Activated naive CD8-positive, alpha-beta T cell treated with anti-CD3 and anti-CD28 coated beads, Interleukin-2, amount 10 ng/mL, durations not matched to agents 7 days and 5 days (primary cell): ENCODE data around the gene NAA40. TPM values are rescaled to one million over a fixed set of nuclear protein-coding genes. Genes with fewer than 3 reads are reported as not detected.
A peak's percentile ranks its signal among the peaks of the same experiment; 100 is the strongest.

Experiments
- ATAC-seq: fragments of 150-1000 bp; cut with Tn5 transposase; one replicate; pipeline ENCODE4 v1.10.0; 2021; ENCODE audit warnings: low read depth, moderate library complexity
- POLR2A ChIA-PET: fragments of 350-600 bp; sonication (Branson Sonifier 250); formaldehyde crosslinking; loops from one replicate; lab custom pipeline; 2021; ENCODE audit warnings: antibody characterized with exemption; lab: Charles Lee
- DNase-seq: peaks from one replicate; pipeline ENCODE4 v3.0.0; 2021
- H3K27ac Mint-ChIP-seq: one replicate; pipeline ENCODE4 v1.8.0; 2022; ENCODE audit warnings: mild to moderate bottlenecking, mixed read lengths
- H3K27me3 Mint-ChIP-seq: one replicate; pipeline ENCODE4 v1.8.0; 2022; ENCODE audit warnings: mild to moderate bottlenecking, moderate library complexity, mixed read lengths
- H3K36me3 Mint-ChIP-seq: one replicate; pipeline ENCODE4 v1.8.0; 2021; ENCODE audit warnings: mild to moderate bottlenecking, mixed read lengths
- H3K4me1 Mint-ChIP-seq: one replicate; pipeline ENCODE4 v1.8.0; 2021; ENCODE audit warnings: mixed read lengths
- H3K4me3 Mint-ChIP-seq: one replicate; pipeline ENCODE4 v1.8.0; 2022; ENCODE audit warnings: mild to moderate bottlenecking, moderate library complexity, mixed read lengths
- H3K9me3 Mint-ChIP-seq: one replicate; pipeline ENCODE4 v1.8.0; 2021; ENCODE audit warnings: mixed read lengths
- total RNA-seq, 2 experiments: library from RNA; stranded (reverse); gene quantifications; one replicate each; pipeline ENCODE4 v1.2.3, GENCODE V29; 2021

NAA40 gene
- 10 to 100 TPM; 39.1 to 39.7 TPM for total RNA-seq

DNA sequence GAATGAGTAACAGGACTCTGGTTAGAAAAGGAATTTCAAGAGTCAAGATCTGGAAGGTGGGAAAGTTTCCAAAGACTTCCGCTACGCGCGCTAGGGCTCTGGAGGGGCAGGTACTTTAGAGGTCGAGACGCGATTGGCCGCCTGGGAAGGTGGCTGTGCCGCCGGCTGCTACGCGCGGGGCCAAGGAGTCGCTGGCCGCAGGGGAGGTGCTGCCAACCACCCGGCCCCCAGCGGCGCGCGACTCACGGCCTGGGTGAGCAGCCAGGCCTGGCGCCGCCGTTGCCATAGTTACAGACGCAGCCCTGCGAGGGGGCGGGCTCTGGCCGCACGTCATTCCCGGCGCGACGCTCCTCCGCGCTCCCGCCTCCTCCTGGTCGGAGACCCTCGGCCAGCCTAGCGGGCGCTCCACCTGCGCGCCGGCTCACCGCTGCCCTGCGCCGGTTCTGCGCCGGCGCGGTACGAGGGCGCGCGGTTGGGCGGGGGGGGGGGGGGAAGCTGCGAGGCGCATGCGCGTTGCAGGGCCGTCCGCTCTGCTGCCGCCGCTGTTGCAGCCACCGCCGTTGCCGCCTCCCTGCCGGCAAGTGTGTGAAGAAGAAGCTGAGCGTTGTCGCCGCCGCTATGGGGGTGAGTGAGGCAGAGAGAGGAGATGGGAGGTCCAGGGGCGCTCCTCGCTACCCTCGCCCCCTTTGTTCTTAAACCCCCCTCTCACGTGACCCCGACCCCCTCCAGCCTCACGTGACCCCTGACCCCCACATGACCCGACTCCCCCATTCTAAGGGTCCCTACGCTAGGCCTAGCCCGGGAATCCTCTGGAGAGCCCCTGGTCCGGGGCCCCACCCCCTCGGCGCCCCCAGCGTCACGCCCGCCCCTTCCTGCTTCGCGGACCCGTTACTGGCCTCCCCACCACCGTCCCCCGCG, at the start of gene NAA40:
NAA40 (plus strand) TSS at position 524 of the 918 bp plus-strand sequence; CDS start at position 619, 95 bp downstream.
- peaks cover 22% of the 10 kb centered on the region for H3K4me1 Mint-ChIP-seq
- H3K27ac Mint-ChIP-seq = peak within 1 kb of the TSS; percentile 88
- peaks cover 6% of the 10 kb centered on the region for H3K36me3 Mint-ChIP-seq
- H3K4me3 Mint-ChIP-seq = peak within 1 kb of the TSS; percentile 90
- H3K27me3 Mint-ChIP-seq = no peaks in the 10 kb centered on the region
- H3K9me3 Mint-ChIP-seq = no peaks in the 10 kb centered on the region
- POLR2A ChIA-PET = interaction anchor here (0.6 to 1.4 kb wide), 3 partner anchors 36 to 433 kb away, joined by 3 to 5 read pairs (median 5); partner anchors contain the start of genes COX8A and MARK2
- ATAC-seq (peak; percentile 93), DNase-seq (peak; percentile 94)

DNA sequence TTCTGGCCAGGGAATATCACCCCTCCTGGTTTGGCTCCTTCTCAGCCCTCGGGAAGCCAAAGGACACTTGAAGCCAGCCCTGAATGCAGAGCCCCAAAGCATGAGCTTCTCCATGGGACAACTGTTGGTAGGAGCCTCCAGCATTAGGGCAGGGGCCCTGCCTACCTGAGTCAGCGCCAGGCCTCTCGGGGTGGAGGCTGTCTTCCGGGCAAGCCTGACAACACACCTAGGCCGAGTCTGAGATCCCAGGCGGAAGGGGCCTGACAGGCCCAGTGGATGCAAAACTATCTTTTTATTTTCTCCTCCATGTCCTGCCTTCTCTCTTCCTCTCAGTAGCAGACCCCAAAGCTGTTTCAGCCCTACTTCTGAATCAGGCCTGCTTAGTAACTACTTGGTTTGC, 49.5 kb upstream of the NAA40 start:
- Mint-ChIP-seq H3K4me1 (peaks cover 52% of the 10 kb centered on the region), H3K9me3 (no peaks in the 10 kb centered on the region), H3K27ac (peak overlapping the region; percentile 97), H3K27me3 (no peaks in the 10 kb centered on the region), H3K4me3 (peak overlapping the region; percentile 98), H3K36me3 (peaks cover 23% of the 10 kb centered on the region)
- POLR2A ChIA-PET = interaction anchor here (0.9 to 2.8 kb wide), 2 partner anchors 17 to 51 kb away, joined by 3 to 14 read pairs; partner anchors contain the start of gene MARK2
- DNase-seq (no peak), ATAC-seq (no peak)

DNA sequence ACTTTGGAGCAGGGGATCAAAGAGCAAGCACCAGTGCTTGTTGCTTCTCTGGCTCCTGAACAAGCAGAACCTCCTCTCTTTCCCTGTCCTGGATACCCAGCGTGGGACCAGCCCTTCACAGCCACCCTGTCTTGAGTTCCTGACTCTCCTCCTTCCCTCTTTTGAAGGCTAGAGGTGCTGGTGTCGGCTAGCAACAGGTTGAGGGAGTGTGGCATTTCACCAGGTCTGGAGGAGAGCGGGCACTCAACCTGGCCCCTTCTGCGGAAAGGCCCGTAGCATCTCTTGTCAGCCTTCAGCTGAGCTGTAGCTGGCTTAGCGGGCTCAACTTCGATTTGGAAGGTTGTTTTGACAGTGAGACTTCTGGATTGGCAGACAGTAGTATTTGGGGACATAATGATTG, 48.4 kb upstream of the NAA40 start:
- Mint-ChIP-seq H3K9me3 (no peaks in the 10 kb centered on the region), H3K27ac (no peak overlapping the region), H3K4me3 (peak overlapping the region; percentile 98), H3K36me3 (peaks cover 23% of the 10 kb centered on the region), H3K27me3 (no peaks in the 10 kb centered on the region), H3K4me1 (peaks cover 51% of the 10 kb centered on the region)
- POLR2A ChIA-PET = interaction anchor here (0.9 to 2.8 kb wide), 2 partner anchors 16 to 52 kb away, joined by 3 to 14 read pairs; partner anchors contain the start of gene MARK2
- ATAC-seq (no peak), DNase-seq (no peak)

DNA sequence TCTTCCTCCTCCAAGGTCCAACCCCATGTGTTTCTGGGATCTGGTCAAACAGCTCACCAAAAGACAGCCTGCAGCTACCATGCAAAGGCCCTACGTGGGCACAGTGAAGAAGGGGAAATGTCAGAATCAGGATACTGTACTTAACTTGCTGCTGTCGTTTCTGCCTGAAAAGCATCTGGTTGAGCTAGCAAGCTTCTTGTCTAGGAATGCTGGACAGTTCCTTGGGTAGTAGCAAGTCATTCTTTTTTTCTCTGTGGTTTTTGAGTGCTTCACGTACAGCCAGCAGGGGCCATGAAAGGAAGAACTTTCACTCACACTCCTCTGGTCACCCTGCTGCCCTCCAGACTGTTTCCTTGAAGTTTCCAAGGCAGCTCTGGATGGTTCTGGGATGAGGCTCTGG, 46.6 kb upstream of the NAA40 start:
- H3K27me3 Mint-ChIP-seq = no peaks in the 10 kb centered on the region
- no peaks in the 10 kb centered on the region for H3K9me3 Mint-ChIP-seq
- no peak overlapping the region for H3K4me3 Mint-ChIP-seq
- H3K36me3 Mint-ChIP-seq = peaks cover 33% of the 10 kb centered on the region
- peaks cover 50% of the 10 kb centered on the region for H3K4me1 Mint-ChIP-seq
- POLR2A ChIA-PET = interaction anchor here (0.8 to 1.2 kb wide), 2 partner anchors 23 to 25 kb away, joined by 3 to 7 read pairs; partner anchors contain the start of gene RCOR2
- ATAC-seq (no peak), DNase-seq (no peak)
- H3K27ac Mint-ChIP-seq = peak overlapping the region; percentile 12

DNA sequence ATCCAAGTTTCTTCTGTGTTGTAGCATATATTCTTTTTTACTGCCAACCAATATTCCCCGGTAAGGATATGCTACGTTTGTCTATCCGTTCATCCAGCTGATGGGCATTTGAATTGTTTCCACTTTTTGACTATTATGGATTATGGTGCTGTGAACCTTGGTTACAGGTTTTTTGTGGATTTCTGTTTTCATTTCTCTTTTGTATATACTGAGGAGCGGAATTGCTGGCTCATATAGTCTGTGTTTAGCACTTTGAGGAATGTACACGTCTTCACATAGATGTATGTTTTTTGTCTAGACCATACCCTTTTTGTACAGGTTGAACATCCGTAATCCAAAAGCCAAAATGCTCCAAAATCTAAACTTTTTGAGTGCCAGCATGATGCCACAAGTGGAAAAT, 45.4 kb upstream of the NAA40 start:
- Mint-ChIP-seq H3K27ac (no peak overlapping the region), H3K9me3 (no peaks in the 10 kb centered on the region), H3K36me3 (peaks cover 41% of the 10 kb centered on the region), H3K4me3 (no peak overlapping the region), H3K27me3 (no peaks in the 10 kb centered on the region), H3K4me1 (peaks cover 43% of the 10 kb centered on the region)
- no peak for DNase-seq
- POLR2A ChIA-PET = no interaction called here
- ATAC-seq = no peak

DNA sequence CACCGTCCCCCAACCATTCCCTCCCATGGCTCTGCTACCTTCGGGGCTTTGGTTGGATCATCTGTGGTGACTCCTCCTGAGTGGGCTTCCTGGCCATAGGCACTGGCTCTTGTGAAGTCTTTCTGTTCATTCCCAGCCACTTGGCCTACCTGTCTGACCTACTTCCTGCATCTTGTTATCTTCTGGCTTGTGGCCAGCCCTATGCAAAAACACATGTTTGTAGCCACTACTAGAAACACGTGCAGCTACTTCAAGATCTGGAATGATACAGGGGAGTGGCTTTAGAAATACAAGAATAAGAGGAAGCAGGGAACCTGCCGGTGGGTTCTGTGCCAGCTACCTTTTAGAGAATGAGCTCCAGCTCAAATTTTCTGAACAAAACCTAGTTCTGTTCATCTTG, 42.7 kb upstream of the NAA40 start:
- DNase-seq = no peak
- no peaks in the 10 kb centered on the region for H3K9me3 Mint-ChIP-seq
- no peak for ATAC-seq
- no peaks in the 10 kb centered on the region for H3K27me3 Mint-ChIP-seq
- peaks cover 27% of the 10 kb centered on the region for H3K4me1 Mint-ChIP-seq
- peaks cover 47% of the 10 kb centered on the region for H3K36me3 Mint-ChIP-seq
- H3K4me3 Mint-ChIP-seq = no peak overlapping the region
- H3K27ac Mint-ChIP-seq = no peak overlapping the region
- POLR2A ChIA-PET = interaction anchor here (0.6 kb wide), 1 partner anchor 21 kb away, joined by 3 read pairs; no protein-coding TSS in a partner anchor

DNA sequence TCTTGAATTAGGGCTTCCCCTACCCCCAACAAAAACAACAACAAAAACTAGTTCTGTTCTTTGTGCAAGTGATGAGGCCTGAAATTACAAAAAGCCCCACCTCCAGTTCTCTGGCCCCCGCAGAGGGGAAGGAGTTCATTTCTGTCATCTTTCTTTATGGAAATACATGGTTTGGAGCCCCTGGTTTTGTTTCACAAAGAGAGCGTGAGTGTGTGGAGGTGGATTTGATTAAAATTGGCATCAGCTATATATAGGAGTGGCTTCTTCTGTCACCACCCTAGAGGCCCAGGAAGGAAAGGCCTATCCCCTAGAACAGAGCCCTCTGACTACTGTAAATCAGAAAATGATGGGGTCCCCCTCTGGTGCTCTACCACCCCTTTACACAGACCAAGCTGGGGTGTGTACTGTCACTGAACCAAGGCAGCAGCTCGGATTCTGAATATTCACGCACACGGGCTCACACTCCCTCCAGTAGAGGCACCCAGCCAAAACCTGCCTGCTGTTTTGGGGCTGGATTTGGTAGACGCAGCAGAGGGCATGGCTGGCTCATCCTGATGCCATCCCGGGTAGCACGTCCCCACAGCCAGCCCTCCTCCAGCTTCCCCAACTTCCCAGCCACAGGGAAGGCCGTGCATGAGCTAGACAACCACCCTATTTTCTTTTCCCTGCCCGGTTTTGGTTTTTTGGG, 41.2 kb upstream of the NAA40 start:
- POLR2A ChIA-PET = no interaction called here
- no peak overlapping the region for H3K4me3 Mint-ChIP-seq
- peaks cover 18% of the 10 kb centered on the region for H3K4me1 Mint-ChIP-seq
- peaks cover 47% of the 10 kb centered on the region for H3K36me3 Mint-ChIP-seq
- H3K9me3 Mint-ChIP-seq = no peaks in the 10 kb centered on the region
- ATAC-seq = no peak
- DNase-seq = no peak
- no peak overlapping the region for H3K27ac Mint-ChIP-seq
- no peaks in the 10 kb centered on the region for H3K27me3 Mint-ChIP-seq

DNA sequence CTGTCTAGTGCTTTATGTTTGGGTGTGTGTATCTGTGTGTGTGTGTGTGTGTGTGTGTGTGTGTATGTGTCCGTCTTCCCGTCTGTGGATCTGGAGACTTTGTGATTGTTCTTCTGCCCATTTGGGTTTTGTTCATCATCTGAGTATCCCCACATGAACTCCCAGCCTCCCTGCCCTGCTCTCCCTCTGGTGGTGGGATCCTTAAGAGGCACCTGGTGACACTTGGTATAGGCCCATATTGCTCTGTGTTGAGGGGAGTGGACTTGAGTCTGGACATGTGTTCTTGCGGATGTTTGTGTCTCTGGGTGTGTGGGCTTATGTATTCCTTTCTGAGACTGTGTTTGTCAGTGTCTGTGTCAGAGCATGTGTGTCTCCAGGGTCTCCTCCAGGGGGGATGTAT, 37.1 kb upstream of the NAA40 start:
- POLR2A ChIA-PET = no interaction called here
- peaks cover 39% of the 10 kb centered on the region for H3K36me3 Mint-ChIP-seq
- H3K27ac Mint-ChIP-seq = peak overlapping the region; percentile 71

DNA sequence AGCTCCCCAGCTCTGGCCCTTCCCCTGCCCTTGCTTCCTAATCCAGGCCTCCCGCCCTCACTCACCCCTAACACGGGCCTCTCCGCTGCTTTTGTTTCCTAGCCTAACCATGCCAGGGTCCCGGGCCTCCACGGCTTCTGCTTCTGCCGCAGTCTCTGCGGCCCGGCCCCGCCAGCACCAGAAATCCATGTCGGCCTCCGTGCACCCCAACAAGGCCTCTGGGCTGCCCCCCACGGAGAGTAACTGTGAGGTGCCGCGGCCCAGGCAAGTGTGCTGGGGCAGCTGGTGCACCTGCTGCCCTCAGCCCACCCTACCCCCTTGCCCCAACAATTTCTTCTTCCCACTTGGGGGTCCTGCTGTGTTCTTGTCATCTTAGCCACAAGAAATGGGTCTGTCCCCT, 34.9 kb upstream of the NAA40 start:
- Mint-ChIP-seq H3K4me3 (no peak overlapping the region), H3K9me3 (no peaks in the 10 kb centered on the region), H3K27ac (no peak overlapping the region), H3K4me1 (peaks cover 7% of the 10 kb centered on the region), H3K27me3 (no peaks in the 10 kb centered on the region), H3K36me3 (peaks cover 25% of the 10 kb centered on the region)
- POLR2A ChIA-PET = no interaction called here
- ATAC-seq (no peak), DNase-seq (no peak)

More for the DNA sequence above, 37.1 kb upstream of the NAA40 start:
- Mint-ChIP-seq H3K4me1 (peaks cover 14% of the 10 kb centered on the region), H3K4me3 (no peak overlapping the region), H3K9me3 (no peaks in the 10 kb centered on the region), H3K27me3 (no peaks in the 10 kb centered on the region)
- peak; percentile 32 for ATAC-seq
- DNase-seq = no peak

DNA sequence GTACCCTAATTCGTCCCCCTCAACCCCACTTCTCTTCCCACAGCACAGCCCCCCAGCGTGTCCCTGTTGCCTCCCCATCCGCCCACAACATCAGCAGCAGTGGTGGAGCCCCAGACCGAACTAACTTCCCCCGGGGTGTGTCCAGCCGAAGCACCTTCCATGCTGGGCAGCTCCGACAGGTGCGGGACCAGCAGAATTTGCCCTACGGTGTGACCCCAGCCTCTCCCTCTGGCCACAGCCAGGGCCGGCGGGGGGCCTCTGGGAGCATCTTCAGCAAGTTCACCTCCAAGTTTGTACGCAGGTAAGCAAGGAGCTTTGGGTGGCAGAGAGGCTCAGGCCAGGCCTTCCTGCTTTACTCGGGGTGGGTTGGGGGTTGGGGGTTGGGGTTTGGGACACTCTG, 34.1 kb upstream of the NAA40 start:
- peaks cover 21% of the 10 kb centered on the region for H3K36me3 Mint-ChIP-seq
- H3K27ac Mint-ChIP-seq = no peak overlapping the region

DNA sequence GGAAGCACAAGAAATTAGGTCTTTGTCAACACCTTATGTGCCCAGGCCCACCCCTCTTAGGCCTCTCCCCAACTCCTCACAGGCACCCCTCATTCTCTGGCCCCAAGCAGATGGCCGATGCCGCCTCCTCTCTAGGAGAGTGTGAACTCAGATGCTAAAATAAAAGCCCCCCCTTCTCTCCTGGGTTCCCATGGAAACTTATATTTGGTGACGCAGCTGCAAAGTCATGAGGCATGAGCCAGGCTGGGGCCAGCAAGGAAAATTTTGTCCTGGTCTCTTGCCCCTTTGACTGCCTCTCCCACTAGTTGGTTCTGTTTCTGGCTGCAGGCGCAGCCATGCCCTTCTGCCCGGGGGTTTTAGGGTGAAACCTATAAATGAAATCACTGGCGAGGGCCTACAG, 33.6 kb upstream of the NAA40 start:
- no peaks in the 10 kb centered on the region for H3K27me3 Mint-ChIP-seq
- H3K4me3 Mint-ChIP-seq = no peak overlapping the region
- no peak overlapping the region for H3K27ac Mint-ChIP-seq
- POLR2A ChIA-PET = no interaction called here
- no peak for DNase-seq
- no peak for ATAC-seq
- H3K4me1 Mint-ChIP-seq = peaks cover 7% of the 10 kb centered on the region
- H3K9me3 Mint-ChIP-seq = no peaks in the 10 kb centered on the region
- H3K36me3 Mint-ChIP-seq = peaks cover 20% of the 10 kb centered on the region

More for the DNA sequence above, 34.1 kb upstream of the NAA40 start:
- H3K4me1 Mint-ChIP-seq = peaks cover 7% of the 10 kb centered on the region
- no peak overlapping the region for H3K4me3 Mint-ChIP-seq
- no peaks in the 10 kb centered on the region for H3K27me3 Mint-ChIP-seq
- H3K9me3 Mint-ChIP-seq = no peaks in the 10 kb centered on the region
- DNase-seq (no peak), ATAC-seq (no peak)
- POLR2A ChIA-PET = no interaction called here

DNA sequence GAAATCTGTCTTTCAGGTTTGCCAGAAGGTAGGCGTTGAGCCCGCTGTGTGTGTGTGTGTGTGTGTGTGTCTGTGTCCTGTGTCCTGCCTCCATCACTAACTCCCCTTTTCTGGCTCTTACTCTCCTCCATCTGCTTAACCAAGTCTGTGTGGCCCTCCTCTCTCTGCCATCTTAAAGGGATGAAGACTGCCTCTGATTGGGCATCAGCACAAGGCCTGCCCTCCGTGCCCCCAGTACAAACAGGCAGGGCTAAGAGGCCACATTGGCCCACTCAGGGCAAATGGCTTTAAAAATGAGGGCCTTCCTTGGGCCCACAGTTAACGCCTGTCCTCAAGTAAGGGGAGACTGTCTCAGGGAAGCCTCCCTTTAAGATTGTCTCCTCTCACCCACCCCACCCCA, 32.7 kb upstream of the NAA40 start:
- H3K9me3 Mint-ChIP-seq = no peaks in the 10 kb centered on the region
- H3K4me1 Mint-ChIP-seq = peaks cover 6% of the 10 kb centered on the region
- ATAC-seq (no peak), DNase-seq (no peak)
- peaks cover 15% of the 10 kb centered on the region for H3K36me3 Mint-ChIP-seq
- no peak overlapping the region for H3K27ac Mint-ChIP-seq
- no peak overlapping the region for H3K4me3 Mint-ChIP-seq
- POLR2A ChIA-PET = no interaction called here
- H3K27me3 Mint-ChIP-seq = no peaks in the 10 kb centered on the region

DNA sequence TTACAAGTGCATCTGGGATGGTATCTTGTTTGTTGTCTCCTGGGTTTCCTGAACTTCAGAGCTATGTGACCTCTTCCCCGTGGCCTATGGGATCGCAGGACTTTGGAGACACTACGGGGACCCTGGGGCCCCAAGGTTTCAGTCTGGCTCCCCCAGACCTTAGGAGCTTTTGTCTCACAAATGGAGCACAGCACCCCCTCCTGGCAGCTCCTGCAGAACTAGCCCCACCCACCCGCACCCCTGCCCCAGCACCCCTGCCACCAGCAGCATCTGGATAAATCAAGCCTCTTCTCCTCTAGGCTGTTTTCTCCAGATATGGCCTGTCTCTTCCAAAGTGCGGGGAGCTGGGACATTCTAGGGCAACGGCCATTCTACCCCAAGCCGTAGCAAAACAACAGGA, 32.2 kb upstream of the NAA40 start:
- Mint-ChIP-seq H3K4me1 (peaks cover 3% of the 10 kb centered on the region), H3K36me3 (peaks cover 11% of the 10 kb centered on the region), H3K4me3 (no peak overlapping the region), H3K9me3 (no peaks in the 10 kb centered on the region), H3K27ac (peak overlapping the region; percentile 56), H3K27me3 (no peaks in the 10 kb centered on the region)
- ATAC-seq = peak; percentile 26
- no peak for DNase-seq
- POLR2A ChIA-PET = interaction anchor here (0.9 to 1.3 kb wide), 2 partner anchors 17 to 71 kb away, joined by 3 read pairs; no protein-coding TSS in a partner anchor
